Fibroblast of pulmonary artery (primary cell): ENCODE measurements around the gene LAMA4.

Experiments
- DNase-seq: peaks from one replicate; pipeline ENCODE4 v3.0.0-alpha.2; 2010; ENCODE audit warnings: low read depth
- H3K4me3 ChIP-seq: replicated peaks from 2 replicates; pipeline ENCODE4 v1.5.1; 2011; ENCODE audit warnings: low read depth, mild to moderate bottlenecking, control low read depth, low read length, moderate library complexity
- CTCF ChIP-seq: IDR thresholded peaks from 2 replicates; pipeline ENCODE4 v1.5.1; 2011; ENCODE audit warnings: mild to moderate bottlenecking, control low read depth, low read length, inconsistent platforms; ENCODE audit errors: missing control alignments

The LAMA4 gene

GRCh38 chr6:112231594-112232060 is 22.7 kb downstream of the LAMA4 start:
- peak; percentile 59 for DNase-seq
- no peak for TF ChIP-seq CTCF
- no peak overlapping the region for H3K4me3 ChIP-seq

- DNase-seq = no peak
- TF ChIP-seq CTCF = no peak
- no peak overlapping the region for H3K4me3 ChIP-seq
Observed at GRCh38 chr6:112231164-112231563, 23.2 kb downstream of the LAMA4 start.

- no peak overlapping the region for H3K4me3 ChIP-seq
- DNase-seq = no peak
- no peak for TF ChIP-seq CTCF
Observed at GRCh38 chr6:112228480-112229332, 25.7 kb downstream of the LAMA4 start.

- no peak overlapping the region for H3K4me3 ChIP-seq
- no peak for TF ChIP-seq CTCF
- no peak for DNase-seq
Observed at GRCh38 chr6:112227992-112228391, 26.4 kb downstream of the LAMA4 start.

GRCh38 chr6:112227411-112227810 is 27.0 kb downstream of the LAMA4 start:
- DNase-seq = peak; percentile 49
- no peak overlapping the region for H3K4me3 ChIP-seq
- TF ChIP-seq CTCF = no peak

GRCh38 chr6:112225691-112226090 is 28.7 kb downstream of the LAMA4 start:
- no peak for TF ChIP-seq CTCF
- peak; percentile 56 for DNase-seq
- no peak overlapping the region for H3K4me3 ChIP-seq

GRCh38 chr6:112224088-112224487 is 30.3 kb downstream of the LAMA4 start:
- no peak for TF ChIP-seq CTCF
- no peak overlapping the region for H3K4me3 ChIP-seq
- no peak for DNase-seq
